DMS79 treated with DMSO at 0.1 percent for 48 hours (cell line): ENCODE measurements around the gene ARHGEF28.
A peak's percentile ranks its signal among the peaks of the same experiment; 100 is the strongest.

Experiments
- DNase-seq: peaks from one replicate; lab custom pipeline; 2025; lab: John Stamatoyannopoulos, UW

ARHGEF28 gene

DNA sequence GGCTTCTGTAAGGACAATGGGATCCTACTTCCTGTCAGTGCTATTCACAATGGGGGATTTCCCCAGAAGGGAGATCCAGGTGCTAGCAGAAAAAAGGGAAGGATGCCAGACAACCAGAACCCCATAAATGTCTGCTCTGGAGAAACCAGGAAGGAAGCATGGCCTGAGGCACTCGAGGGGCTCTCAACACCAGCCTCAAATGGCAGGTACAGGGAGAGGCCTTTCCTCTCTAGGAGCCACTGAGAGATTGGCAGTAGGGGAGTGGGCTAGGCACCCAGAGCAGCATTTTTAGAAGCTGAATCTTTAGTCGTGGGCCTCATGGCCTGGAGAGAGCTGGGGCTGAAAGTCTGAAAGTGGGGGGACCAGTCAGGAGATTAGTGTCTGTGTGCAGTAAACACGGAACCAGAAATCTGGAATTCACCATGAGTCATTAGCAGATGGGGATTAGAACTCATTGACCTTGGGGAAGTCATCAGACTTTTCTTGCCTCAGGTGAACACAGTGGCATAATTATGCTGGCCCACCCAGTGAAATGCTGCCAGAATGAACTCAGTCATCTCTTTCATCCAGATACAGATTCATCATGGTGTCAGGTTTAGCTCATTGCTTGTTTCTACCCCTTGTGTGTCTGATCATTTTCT is 28.3 kb downstream of the ARHGEF28 start:
- no peak for DNase-seq

DNA sequence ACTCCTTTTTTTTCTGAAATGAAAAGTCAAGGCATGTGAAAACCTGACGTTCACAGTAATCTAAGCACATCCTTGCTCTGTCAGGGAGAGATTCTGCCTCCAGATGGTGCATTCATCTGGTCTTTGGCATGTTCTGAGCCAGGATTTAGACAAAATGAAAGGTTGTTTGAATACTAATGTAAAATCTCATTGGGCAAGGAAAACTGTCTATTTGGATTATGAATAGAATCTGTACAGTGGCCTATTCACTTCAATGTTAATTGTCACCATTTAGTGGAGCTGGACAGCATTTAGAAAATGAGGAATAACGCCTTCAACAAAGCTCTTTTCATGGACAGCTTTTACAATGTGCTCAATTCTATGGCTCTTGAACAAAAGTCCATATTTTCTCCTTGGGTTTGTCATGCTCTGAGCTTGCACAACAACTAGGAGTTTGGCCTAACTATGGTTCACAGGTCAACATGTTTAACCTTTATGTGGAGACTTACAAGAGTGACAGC is 28.9 kb downstream of the ARHGEF28 start:
- no peak for DNase-seq

DNA sequence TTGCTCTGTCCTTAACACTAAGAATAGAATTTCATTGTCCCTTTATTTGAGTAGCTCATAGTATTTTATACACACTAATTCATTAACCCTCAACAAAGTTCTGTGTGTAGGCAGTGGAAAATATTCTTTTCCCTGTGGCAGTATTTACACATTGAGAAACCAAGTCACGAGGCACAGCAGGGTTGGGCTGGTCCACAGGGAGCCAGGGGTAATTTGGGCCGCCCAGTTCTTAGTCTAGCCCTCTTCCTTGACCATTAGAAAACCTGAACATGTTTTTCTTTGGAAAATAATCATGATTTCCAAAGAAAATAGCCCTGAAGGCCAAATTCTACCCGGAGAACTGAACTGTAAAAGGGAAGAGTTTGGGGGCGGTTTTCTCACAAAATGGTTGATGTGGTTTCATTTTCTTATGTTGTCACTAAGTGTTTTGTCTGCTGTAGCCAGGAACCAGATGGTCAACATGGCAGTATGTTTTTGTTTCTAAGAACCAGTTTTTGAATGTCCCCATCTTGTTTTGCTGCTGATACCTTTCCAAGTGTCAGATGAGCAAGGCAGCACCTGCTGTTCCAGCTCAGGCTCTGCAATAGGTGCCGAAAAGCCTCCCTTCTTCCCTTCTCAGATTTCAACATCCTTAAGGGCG is 29.6 kb downstream of the ARHGEF28 start:
- DNase-seq = no peak

DNA sequence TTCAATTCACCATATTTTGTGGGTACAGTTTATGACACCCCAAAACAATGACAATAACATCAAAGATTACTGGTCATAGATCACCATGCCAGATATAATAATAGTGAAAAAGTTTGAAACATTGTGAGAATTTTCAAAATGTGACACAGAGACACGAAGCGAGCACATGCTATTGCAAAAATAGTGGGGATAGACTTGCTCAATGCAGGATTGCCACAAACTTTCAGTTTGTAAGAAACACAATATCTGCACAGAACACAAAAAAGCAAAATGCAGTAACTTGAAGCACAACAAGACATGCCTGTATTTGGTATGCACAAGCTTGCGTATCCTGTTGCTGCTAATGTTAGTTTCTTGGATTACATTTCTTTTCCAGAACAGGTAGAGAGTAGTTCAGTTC is 35.8 kb downstream of the ARHGEF28 start:
- DNase-seq = no peak

DNA sequence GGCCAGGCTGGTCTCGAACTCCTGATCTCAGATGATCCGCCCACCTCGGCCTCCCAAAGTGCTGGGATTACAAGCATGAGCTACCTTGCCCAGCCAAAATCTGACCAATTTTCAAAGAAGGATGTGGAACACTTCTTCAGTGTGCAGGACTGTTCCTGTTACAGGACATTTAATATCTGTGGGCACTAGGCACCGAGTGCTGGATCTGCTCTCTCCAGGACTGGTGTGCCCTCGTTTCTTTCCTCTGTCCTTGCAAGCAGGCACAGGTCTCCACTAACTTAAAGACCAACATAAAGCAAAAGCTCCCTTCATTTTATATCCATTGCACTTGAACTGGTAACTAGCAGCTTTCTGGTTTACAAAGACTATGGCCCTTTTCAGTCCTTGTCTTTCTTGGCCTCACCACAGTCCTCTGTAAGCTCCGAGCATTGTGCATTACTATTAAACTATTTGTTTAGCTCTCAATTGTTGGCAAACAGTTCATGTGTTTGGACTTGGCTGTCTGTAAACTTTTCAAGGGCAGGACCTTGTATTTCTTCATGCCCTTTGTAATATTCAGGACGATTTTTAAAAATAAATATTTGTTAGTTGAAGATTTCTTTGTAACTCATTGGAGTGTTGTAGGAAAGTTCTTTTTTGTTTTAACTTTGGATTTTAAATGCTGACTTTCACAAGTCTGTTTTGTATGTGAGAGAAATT is 37.3 kb downstream of the ARHGEF28 start:
- no peak for DNase-seq

DNA sequence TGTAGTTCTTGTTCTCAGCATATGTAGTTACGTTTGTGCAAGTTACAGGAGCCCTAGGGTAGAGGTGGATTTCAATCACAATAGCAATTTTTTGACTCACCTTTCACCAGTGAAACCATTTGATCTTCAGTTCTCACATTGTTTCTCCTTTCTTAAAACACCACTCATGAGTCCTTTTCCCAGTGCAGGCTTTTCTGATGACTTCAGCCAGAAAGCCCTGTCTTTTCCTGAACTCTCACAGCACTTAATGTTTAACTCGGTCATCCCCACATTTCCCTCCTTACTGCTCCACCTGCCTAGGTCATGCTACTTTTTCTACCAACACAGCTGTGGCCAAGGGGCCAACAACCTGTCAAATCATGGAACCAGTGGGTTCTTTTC is 37.9 kb downstream of the ARHGEF28 start:
- no peak for DNase-seq

DNA sequence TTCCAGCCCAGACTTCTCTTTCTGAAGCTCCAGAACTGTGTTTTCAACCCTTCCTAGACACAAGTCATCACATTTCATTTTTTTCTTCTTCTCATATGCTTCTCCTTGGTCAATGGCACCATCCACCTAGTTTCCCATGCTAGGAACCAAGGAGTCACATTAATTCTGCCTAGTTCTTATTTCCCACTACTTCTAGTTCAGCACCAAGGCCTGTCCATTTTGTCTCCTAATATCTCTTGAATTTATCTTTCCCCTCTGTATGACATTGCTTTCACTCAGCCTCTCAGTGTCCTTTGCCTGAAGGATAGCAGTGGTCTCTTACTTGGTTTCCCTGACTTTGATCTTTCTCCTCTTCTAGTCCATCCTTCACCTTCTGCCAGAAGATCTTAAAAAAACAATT is 38.8 kb downstream of the ARHGEF28 start:
- DNase-seq = no peak

DNA sequence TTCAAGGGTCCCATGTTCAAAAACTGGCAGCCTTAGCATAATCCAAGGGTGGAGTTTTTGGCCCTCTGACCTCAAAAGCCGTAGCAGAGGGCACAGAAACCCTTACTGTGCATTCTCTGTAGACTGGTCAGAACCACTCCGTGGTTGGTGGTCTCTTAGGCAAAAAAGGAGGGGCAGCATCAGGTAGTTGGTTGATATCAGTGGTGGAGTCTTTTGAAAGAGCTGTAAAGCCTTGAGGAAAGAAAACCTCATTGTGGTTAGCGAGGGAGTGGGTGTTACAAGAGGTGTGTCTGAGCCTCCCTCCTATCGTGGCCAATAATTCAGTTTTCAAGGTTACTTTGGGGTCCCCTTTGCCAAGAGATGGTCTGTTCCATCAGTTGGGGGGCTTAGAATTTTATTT is 40.9 kb downstream of the ARHGEF28 start:
- no peak for DNase-seq

DNA sequence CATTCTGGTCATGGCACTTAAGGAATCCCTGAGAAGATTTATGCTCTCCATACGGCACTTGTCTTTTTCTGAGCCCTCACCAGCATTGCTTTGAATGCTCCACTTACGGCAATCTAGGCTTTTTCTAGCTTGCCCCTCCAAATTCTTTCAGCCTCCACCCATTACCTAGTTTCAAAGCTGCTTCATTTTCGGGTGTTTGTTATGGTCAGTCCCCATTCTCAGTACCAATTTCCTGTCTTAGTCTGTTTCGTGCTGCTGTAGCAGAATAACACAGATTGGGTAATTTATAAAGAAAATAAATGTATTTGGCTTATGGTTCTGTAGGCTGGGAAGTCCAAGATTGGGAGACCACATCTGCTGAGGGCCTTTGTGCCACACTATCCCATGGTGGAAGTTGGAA is 42.0 kb downstream of the ARHGEF28 start:
- no peak for DNase-seq

DNA sequence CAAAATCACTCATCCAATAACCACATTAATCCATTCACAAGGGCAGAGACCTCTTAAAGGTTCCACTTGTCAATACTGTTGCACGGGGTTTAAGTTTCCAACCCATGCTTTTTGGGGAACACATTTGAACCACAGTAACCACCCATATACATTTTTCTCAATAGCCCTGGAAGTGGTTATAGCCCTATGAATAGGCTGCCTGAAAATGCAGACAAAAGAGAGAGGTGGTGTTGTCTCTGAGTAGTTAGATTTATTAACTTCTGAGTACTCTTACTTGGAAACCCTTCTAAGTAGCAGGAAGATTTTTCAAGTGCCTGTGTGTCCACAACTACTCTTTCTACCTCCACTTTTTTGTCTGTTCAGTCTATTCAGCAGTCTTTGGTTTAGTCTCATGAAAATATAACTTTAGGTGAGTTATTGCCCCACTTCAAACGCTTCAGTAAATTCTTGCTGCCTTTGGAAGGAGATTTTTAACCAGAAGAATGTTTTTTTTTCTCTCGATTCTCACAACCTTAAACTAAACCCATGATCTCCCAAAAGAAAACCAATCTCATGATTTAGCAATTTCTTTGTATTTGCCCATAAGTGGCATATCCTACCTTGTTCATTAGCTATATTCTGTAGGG is 42.6 kb downstream of the ARHGEF28 start:
- DNase-seq = peak; percentile 54

DNA sequence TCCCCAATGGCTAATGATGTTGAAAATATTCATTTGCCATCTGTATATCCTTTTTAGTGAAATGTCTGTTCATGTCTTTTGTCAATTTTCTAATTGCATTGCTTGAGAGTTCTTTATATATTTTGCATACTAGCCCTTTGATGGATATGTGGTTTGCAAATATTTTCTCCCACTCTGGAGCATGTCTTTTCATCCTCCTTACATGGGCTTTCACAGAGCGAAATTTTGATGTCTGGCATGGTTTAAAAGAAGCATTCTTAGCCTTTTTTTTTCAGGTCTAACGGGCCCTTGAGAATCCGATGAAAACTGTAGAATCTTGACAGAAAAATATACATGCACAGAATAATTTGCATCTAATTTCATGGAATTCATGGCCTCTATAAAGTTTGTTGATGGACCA is 44.7 kb downstream of the ARHGEF28 start:
- DNase-seq = no peak

DNA sequence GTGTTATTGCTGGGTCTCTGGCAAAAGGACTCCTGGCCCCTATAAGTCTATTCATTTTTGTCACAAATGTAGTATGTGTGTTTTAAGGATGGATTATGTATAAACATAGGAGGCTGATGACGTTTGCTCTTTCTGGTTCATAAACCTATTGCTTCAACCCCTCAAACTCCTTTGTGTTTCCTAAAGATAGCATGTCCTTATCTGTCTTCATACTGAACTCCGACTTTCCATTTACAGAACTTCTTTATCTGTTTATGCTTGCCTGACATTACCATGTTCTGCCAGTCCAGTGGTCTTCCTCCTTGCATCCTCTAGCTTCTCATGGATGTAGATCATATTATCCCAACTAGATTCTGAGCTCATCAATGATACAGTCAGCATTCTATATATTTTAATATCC is 46.1 kb downstream of the ARHGEF28 start:
- DNase-seq = no peak

DNA sequence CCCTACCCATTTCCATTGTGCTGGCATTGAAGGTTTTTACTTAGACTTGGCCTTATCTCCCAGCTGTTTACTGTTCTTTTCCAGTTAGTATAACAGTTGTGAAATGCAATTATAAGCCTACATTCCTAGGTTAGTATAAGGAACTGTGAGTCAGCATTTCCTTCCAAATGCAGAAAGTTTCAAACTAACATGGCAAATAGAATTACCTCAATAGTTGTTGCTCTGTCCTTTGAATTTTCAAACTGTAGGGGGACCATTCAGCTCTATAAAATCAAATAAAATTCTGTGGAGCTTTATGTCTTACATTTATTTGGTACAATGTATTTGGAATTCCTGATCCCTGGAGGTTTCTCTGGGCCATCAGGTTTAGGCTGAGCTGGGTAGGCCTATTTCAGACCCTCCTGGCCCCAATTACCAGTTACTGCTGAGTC is 47.2 kb downstream of the ARHGEF28 start:
- DNase-seq = no peak

DNA sequence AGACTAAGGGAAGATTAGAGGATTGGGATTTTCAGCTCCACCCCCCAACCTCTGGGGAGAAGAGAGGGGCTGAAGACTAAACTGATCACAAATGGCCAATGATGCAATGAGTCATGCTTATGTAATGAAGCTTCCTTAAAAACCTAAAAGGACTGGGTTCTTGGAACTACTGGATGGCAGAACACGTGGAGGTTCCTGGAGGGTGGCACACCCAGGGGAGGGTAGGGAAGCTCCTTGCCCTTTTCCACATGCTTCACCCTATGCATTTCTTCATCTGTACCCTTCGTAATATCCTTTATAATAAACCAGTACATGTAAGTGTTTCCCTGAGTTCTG is 48.6 kb downstream of the ARHGEF28 start:
- no peak for DNase-seq

DNA sequence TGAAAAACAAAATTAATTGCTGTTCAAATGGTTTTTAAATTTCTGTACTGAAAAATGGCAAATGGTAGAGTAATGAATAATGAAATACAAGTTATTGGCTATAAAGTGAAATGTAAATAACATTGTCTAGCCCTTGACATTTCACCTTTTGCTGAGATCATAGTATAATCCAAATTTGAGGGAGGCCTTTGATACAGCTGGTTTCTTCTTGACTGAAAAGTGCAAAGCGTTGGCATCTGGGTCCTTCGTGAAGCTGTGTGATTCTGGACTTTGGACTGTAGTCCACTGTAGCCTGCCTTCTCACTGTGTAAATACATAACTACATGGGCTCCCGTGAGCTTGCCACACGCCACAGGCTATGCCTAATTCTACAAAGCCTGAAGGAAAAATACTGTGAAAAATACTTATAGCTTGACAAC is 52.3 kb downstream of the ARHGEF28 start:
- no peak for DNase-seq

DNA sequence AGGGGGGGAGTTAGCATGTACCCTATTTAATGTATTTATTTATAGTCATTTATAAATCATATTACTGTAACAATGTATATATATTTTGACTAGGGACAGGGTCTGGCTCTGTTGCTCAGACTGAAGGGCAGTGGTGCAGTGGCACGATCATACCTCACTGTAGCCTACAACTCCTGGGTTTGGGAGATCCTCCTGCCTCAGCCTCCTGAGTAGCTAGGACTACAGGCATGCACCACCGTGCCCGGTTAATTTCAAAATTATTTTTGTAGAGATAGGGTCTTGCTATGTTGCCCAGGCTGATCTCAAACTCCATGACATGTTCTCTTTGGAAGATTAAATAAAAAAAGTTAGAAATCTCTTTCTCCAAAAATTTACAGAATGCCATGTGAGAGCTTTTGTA is 52.8 kb downstream of the ARHGEF28 start:
- DNase-seq = no peak

DNA sequence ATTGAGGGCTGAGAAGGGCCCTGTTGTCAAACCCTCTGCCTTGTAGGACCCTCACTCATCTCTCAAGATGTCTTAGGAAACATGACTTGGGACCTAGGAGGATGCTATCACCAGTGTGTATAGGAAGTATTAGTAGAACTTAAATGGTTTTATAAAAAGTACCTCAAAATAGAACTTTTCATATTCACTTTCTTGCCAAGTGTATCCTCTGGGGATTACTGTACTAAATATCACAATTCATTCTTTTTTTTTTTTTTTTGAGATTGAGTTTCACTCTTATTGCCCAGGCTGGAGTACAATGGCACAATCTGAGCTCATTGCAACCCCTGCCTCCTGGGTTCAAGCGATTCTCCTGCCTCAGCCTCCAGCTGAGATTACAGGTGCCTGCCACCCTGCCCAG is 56.2 kb downstream of the ARHGEF28 start:
- DNase-seq = no peak

DNA sequence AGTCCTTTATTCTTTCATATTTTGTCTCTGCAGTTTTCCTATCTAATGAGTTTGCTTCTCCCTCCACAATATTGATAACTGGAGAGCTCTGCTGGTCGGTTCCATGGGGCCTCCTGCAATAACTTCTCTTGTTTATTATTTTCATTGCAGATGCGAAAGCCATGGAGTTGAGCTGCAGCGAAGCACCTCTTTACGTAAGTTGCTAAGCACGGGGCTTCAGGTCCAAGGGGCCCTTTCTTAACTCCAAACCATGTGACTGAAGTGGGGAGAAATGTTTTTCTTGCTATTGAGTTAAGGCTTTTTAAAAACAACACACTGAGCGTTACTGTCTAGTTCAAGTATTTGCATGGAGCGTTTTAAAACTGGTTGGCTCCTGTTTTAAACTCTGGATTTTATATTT is 58.7 kb downstream of the ARHGEF28 start:
- DNase-seq = no peak

DNA sequence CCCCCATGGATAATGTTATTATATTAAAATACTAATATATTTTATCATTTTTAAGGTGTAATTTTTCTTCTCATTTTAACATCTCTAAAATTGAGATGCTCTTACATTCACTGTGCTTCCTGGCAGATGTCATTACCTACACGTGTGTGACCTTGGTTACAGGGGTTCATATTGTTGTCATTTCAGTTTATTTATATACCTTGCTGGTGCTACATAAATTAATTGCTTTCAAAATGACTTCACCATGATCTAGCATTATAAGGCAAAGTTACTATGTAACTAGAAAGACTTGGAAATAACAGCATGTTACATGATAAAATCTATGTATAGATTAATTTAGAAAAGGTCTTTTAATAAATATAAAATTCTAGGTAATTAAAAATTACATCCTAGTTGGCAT is 60.9 kb downstream of the ARHGEF28 start:
- DNase-seq = no peak

DNA sequence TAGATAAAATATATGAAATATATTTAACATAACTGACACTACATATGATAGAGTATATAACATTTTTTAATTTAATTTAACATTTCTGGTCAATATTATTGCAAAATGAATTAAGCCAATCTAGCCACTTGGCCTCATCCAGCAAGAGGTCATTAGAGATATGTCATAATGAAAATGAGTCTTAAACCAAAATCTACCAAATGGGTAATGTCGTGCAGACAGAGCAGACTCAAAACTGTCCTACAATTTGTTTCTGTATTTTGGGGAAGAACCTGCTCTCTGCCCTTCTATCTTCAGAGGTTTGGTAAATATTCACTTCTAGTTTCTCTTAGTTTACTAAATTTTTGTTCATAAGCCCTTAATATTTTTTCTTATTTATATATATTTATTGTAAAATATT is 61.4 kb downstream of the ARHGEF28 start:
- DNase-seq = no peak

DNA sequence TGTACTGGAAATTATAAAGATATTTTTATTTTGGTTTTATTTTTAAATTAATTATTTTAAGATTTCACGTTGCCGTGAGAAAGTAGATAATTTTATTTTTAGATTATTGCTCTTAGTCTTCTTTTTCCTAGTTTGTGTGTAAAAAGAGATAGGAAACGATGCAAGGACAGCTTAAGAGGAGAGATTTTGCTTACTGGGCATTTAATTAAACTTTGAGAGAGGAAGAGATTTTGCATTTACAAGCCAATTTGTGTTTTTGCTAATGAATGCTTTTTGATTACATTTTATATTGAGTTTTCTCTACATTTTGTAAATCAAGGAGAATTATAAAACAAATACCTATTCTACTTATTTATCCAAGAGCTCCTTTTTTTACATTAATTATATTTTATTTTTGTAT is 64.0 kb downstream of the ARHGEF28 start:
- DNase-seq = no peak

DNA sequence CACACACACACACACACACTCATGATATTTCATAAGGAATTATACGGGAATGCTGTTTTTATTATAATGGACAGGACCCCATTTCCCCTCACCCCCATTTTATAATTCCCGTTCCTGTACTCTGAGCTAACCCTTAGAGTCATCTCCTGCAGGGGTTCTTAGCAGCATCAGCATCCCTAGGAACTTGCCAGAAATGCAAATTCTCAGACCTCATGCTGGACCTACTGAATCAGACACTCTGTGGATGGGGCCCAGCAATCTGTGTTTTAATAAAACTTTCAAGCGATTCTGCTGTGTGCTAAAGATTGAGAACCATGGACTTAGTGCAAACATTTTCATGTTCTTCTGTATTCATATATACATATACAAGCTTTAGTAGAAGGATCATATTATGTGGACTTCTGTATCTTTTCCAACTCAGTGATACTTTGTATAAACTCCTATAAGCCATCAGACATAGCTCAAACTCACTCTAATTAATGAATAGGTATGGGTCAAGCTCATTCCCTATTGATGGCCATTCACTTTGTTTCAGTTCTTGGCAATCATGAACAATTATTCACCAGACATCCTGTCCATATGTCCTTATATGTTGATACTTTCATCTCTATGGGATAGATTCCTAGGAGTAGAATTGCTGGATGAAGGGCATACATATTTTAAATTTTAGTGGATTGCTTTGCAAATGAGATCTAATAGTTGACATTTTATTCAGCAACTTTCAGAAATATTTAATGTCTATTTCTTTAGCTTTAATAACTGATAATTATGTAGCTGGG is 65.5 kb downstream of the ARHGEF28 start:
- no peak for DNase-seq
